PFSK-1 (cell line): Measurements from ENCODE around the gene PCSK5.

ENCODE experiments used
- FOXP2 ChIP-seq: optimal IDR thresholded peaks from 2 replicates; pipeline ENCODE3; 2011; ENCODE audit warnings: borderline replicate concordance, control low read depth, inconsistent platforms; ENCODE audit not compliant: insufficient read depth; ENCODE audit errors: extremely low read length, extremely low read depth
- POLR2AphosphoS5 ChIP-seq: IDR thresholded peaks from 2 replicates; pipeline ENCODE4 v1.6.1; 2012; ENCODE audit warnings: low read depth, mild to moderate bottlenecking, control low read depth, low read length, moderate library complexity
- REST ChIP-seq, 2 experiments: IDR thresholded peaks; 2 replicates each; pipeline versions ENCODE4 v1.6.1 to v1.8.0; 2011 to 2012; ENCODE audit warnings: low read depth in 2 of 2, low read length in 2 of 2, control low read depth in 1 of 2, inconsistent platforms in 1 of 2, mild to moderate bottlenecking in 1 of 2, moderate library complexity in 1 of 2; ENCODE audit not compliant: insufficient read depth in 1 of 2
- SIN3A ChIP-seq: IDR thresholded peaks from 2 replicates; pipeline ENCODE4 v1.6.1; 2012; ENCODE audit warnings: mild to moderate bottlenecking, low read length, moderate library complexity, borderline replicate concordance; ENCODE audit not compliant: insufficient read depth
- TAF1 ChIP-seq: IDR thresholded peaks from 2 replicates; pipeline ENCODE4 v1.6.1; 2012; ENCODE audit warnings: low read length, control low read depth, borderline replicate concordance; ENCODE audit not compliant: insufficient read depth

Gene PCSK5

GRCh38 chr9:76352026-76352620, 461.6 kb downstream of the PCSK5 start:
- no peak for TF ChIP-seq POLR2AphosphoS5
- TF ChIP-seq TAF1, result no peak
- no peak for TF ChIP-seq REST (IDR thresholded peaks at IDR 0.05; ENCODE audit: insufficient read depth in 1 of 2, low read depth in 2 of 2, low read length in 2 of 2)
- TF ChIP-seq FOXP2, result no peak
- TF ChIP-seq SIN3A, result no peak

DNA sequence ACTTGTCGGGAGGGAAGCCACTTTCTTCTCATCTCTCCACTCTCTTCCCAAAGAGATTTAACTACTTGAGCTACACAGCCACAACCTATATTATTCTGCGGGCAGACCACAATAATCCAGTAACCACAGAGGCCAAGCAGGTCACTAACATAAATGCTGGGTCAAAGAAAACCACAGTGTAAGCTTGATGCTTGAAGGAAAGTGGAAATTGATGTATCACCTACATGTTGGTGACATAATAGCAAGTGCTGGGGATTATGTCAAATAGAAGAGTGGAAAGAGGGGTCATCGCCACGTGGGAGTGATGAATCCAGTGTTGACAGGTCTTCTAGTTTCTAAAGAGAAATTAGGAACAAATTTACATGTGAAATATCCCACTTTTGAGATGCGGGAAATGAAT, 462.8 kb downstream of the PCSK5 start:
- TF ChIP-seq REST (IDR thresholded peaks at IDR 0.05; ENCODE audit: insufficient read depth in 1 of 2, low read depth in 2 of 2, low read length in 2 of 2) (no peak), POLR2AphosphoS5 (no peak), SIN3A (no peak), FOXP2 (no peak), TAF1 (no peak)

DNA sequence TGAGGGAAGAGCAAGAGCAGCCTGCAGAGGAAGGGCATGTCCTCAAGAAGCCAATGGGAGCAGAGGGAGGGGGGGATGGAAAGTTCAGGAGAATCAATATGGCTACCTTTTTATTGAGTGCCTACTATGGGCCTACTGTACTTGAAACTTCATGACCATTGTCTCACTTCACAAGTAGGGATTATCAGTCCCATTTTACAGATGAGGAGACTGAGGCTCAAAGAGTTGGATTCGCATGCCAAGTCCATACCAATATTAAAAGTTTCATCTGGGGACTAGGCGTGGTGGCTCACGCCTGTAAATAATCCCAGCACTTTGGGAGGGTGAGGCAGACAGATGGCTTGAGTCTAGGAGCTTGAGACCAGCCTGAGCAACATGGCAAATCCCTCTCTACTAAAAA, 463.7 kb downstream of the PCSK5 start:
- TF ChIP-seq POLR2AphosphoS5 (no peak), TAF1 (no peak), REST (IDR thresholded peaks at IDR 0.05; ENCODE audit: insufficient read depth in 1 of 2, low read depth in 2 of 2, low read length in 2 of 2) (no peak), SIN3A (no peak), FOXP2 (no peak)

DNA sequence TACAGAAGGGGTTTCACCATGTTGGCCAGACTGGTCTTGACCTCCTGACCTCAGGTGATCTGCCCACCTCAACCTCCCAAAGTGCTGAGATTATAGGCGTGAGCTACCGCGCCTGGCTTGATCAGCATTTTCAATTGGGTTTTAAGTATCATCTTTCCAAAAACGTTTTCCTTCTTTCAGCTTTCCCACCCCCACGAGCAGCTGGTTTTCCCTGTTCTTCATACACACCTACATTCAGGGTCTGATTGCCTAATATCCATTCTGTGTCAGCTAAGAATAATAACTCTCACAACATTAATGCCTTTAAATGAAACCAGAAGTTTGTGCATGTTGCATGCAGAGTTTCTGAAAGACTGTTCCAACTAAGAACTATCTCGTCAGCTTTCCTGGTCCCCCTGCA, 465.4 kb downstream of the PCSK5 start:
- TF ChIP-seq TAF1 (no peak), POLR2AphosphoS5 (no peak), SIN3A (no peak), REST (IDR thresholded peaks at IDR 0.05; ENCODE audit: insufficient read depth in 1 of 2, low read depth in 2 of 2, low read length in 2 of 2) (no peak), FOXP2 (no peak)

GRCh38 chr9:76357555-76357954, 467.1 kb downstream of the PCSK5 start:
- TF ChIP-seq REST (IDR thresholded peaks at IDR 0.05; ENCODE audit: insufficient read depth in 1 of 2, low read depth in 2 of 2, low read length in 2 of 2) (no peak), POLR2AphosphoS5 (no peak), FOXP2 (no peak), TAF1 (no peak), SIN3A (no peak)
